Measurements from ENCODE around the gene ZNF333. TPM values are rescaled to one million over a fixed set of nuclear protein-coding genes. Genes with fewer than 3 reads are reported as not detected.

ZNF333 gene
- polyA plus RNA-seq, 1 donor from 2014 or later, result 67.6 TPM

- Histone ChIP-seq H3K79me2 (replicated peaks; ENCODE audit: insufficient read depth, low read length) (no peaks in the 10 kb centered on the region), H3K4me2 (ENCODE audit: low read length) (no peak overlapping the region), H3K27me3 (ENCODE audit: insufficient read depth, low read depth, low read length) (peaks cover 3% of the 10 kb centered on the region), H3K36me3 (ENCODE audit: insufficient read depth, low read length) (no peaks in the 10 kb centered on the region), H3K9me3 (ENCODE audit: low read length) (no peaks in the 10 kb centered on the region), H3K9ac (ENCODE audit: low read length) (no peak overlapping the region), H2AFZ (ENCODE audit: low read depth, low read length) (no peak overlapping the region), H4K20me1 (ENCODE audit: insufficient read depth) (no peaks in the 10 kb centered on the region), H3K27ac (ENCODE audit: low read length) (no peak overlapping the region), H3F3A (ENCODE audit: insufficient read depth, low read length, poor library complexity, severe bottlenecking) (no peaks in the 10 kb centered on the region), H3K9me2 (ENCODE audit: insufficient read depth, low read length) (no peaks in the 10 kb centered on the region), H3K4me3 (ENCODE audit: low read length) (no peak overlapping the region)
- TF ChIP-seq TAF1 (IDR thresholded peaks at IDR 0.05; ENCODE audit: low read depth) (no peak), CTCF (IDR thresholded peaks at IDR 0.05; ENCODE audit: poor library complexity, severe bottlenecking) (no peak), EZH2 (IDR thresholded peaks at IDR 0.05; ENCODE audit: borderline replicate concordance, insufficient read depth, low read length, poor library complexity, severe bottlenecking) (no peak), RAD21 (conservative IDR thresholded peaks at IDR 0.05) (no peak), POLR2AphosphoS5 (IDR thresholded peaks at IDR 0.05) (no peak), REST (IDR thresholded peaks at IDR 0.05; ENCODE audit: borderline replicate concordance) (no peak), EP300 (conservative IDR thresholded peaks at IDR 0.05; ENCODE audit: poor library complexity, severe bottlenecking) (no peak), SMC3 (conservative IDR thresholded peaks at IDR 0.05; ENCODE audit: poor library complexity) (no peak), MXI1 (conservative IDR thresholded peaks at IDR 0.05; ENCODE audit: poor library complexity, severe bottlenecking) (no peak)
Measured at GRCh38 chr19:14683439-14683838, 6.4 kb upstream of the ZNF333 start.

- Histone ChIP-seq H3K36me3 (ENCODE audit: insufficient read depth, low read length) (no peaks in the 10 kb centered on the region), H3F3A (ENCODE audit: insufficient read depth, low read length, poor library complexity, severe bottlenecking) (no peaks in the 10 kb centered on the region), H2AFZ (ENCODE audit: low read depth, low read length) (no peak overlapping the region), H3K9me2 (ENCODE audit: insufficient read depth, low read length) (no peaks in the 10 kb centered on the region), H3K4me2 (ENCODE audit: low read length) (no peak overlapping the region), H3K9me3 (ENCODE audit: low read length) (no peaks in the 10 kb centered on the region), H4K20me1 (ENCODE audit: insufficient read depth) (no peaks in the 10 kb centered on the region), H3K4me3 (ENCODE audit: low read length) (no peak overlapping the region), H3K27me3 (ENCODE audit: insufficient read depth, low read depth, low read length) (peaks cover 3% of the 10 kb centered on the region), H3K9ac (ENCODE audit: low read length) (no peak overlapping the region), H3K27ac (ENCODE audit: low read length) (no peak overlapping the region), H3K79me2 (replicated peaks; ENCODE audit: insufficient read depth, low read length) (peaks cover 11% of the 10 kb centered on the region)
- TF ChIP-seq TAF1 (IDR thresholded peaks at IDR 0.05; ENCODE audit: low read depth) (no peak), EZH2 (IDR thresholded peaks at IDR 0.05; ENCODE audit: borderline replicate concordance, insufficient read depth, low read length, poor library complexity, severe bottlenecking) (no peak), MXI1 (conservative IDR thresholded peaks at IDR 0.05; ENCODE audit: poor library complexity, severe bottlenecking) (no peak), CTCF (IDR thresholded peaks at IDR 0.05; ENCODE audit: poor library complexity, severe bottlenecking) (peak; percentile 37), RAD21 (conservative IDR thresholded peaks at IDR 0.05) (no peak), REST (IDR thresholded peaks at IDR 0.05; ENCODE audit: borderline replicate concordance) (no peak), EP300 (conservative IDR thresholded peaks at IDR 0.05; ENCODE audit: poor library complexity, severe bottlenecking) (no peak)
Measured at GRCh38 chr19:14686411-14686810, 3.4 kb upstream of the ZNF333 start.

All from neural cell (in vitro differentiated cells).